Natural killer cell treated with Interleukin-12 subunit alpha and Interleukin-12 subunit beta and Interleukin-15 and Interleukin-18, amount 100 ng/mL, for 72 hours (primary cell): ENCODE measurements around the gene DENND11. TPM values are rescaled to one million over a fixed set of nuclear protein-coding genes. Genes with fewer than 3 reads are reported as not detected.
A peak's percentile ranks its signal among the peaks of the same experiment; 100 is the strongest.

Source experiments
- ATAC-seq, 2 donors: fragments of 150-1000 bp; cut with Tn5 transposase in 1 of 2; sonication (Bioruptor Pico), chemical (Tn5 transposase) in 1 of 2; 2 replicates each; pipeline ENCODE4 v1.10.0; 2021
- DNase-seq: peaks from one replicate; pipeline ENCODE4 v3.0.0; 2022; ENCODE audit warnings: low spot score
- H3K27ac Mint-ChIP-seq, 2 donors: 1 replicate in 1 of 2; 2 replicates in 1 of 2; pipeline ENCODE4 v1.8.0; 2022; ENCODE audit warnings: mixed read lengths in 2 of 2, mild to moderate bottlenecking in 1 of 2, moderate library complexity in 1 of 2
- H3K27me3 Mint-ChIP-seq, 2 donors: 1 replicate in 1 of 2; 2 replicates in 1 of 2; pipeline ENCODE4 v1.8.0; 2022; ENCODE audit warnings: mixed read lengths in 2 of 2
- H3K36me3 Mint-ChIP-seq: one replicate; pipeline ENCODE4 v1.8.0; 2022; ENCODE audit warnings: mixed read lengths
- H3K4me1 Mint-ChIP-seq, 2 donors: 1 replicate in 1 of 2; 2 replicates in 1 of 2; pipeline ENCODE4 v1.8.0; 2022; ENCODE audit warnings: low read depth in 2 of 2, mixed read lengths in 2 of 2, mild to moderate bottlenecking in 1 of 2
- H3K4me3 Mint-ChIP-seq: one replicate; pipeline ENCODE4 v1.8.0; 2022; ENCODE audit warnings: mixed read lengths
- H3K9me3 Mint-ChIP-seq: 2 replicates; pipeline ENCODE4 v1.8.0; 2022; ENCODE audit warnings: mixed read lengths
- total RNA-seq, 2 donors: library from RNA; stranded (reverse); gene quantifications; one replicate each; pipeline ENCODE4 v1.2.3, GENCODE V29; 2022

DENND11 gene
- total RNA-seq, 2 donors from 2014 or later, result 24.7 to 40.0 TPM

GRCh38 chr7:141686670-141687069 lies 15.3 kb downstream of the DENND11 start:
- H3K4me3 Mint-ChIP-seq, result no peak overlapping the region
- ATAC-seq (no peak), DNase-seq (no peak)
- H3K27ac Mint-ChIP-seq, result no peak overlapping the region
- peaks cover 15 to 19% of the 10 kb centered on the region in 2 donors for H3K4me1 Mint-ChIP-seq
- no peaks in the 10 kb centered on the region for H3K9me3 Mint-ChIP-seq
- H3K27me3 Mint-ChIP-seq, result no peaks in the 10 kb centered on the region
- peaks cover 6% of the 10 kb centered on the region for H3K36me3 Mint-ChIP-seq

- Mint-ChIP-seq H3K4me3 (no peak overlapping the region), H3K27ac (no peak overlapping the region), H3K36me3 (peaks cover 6% of the 10 kb centered on the region), H3K27me3 (no peaks in the 10 kb centered on the region), H3K4me1 (peaks cover 15 to 19% of the 10 kb centered on the region in 2 donors), H3K9me3 (no peaks in the 10 kb centered on the region)
- ATAC-seq, result no peak
- DNase-seq, result no peak
Measured at GRCh38 chr7:141686074-141686473, 15.9 kb downstream of the DENND11 start.

GRCh38 chr7:141685285-141686023 lies 16.5 kb downstream of the DENND11 start:
- H3K36me3 Mint-ChIP-seq, result peaks cover 6% of the 10 kb centered on the region
- no peak for ATAC-seq

GRCh38 chr7:141679014-141679413 lies 23.0 kb downstream of the DENND11 start:
- H3K27ac Mint-ChIP-seq, result peak overlapping the region in 1 of 2 donors; percentile 45
- no peaks in the 10 kb centered on the region for H3K27me3 Mint-ChIP-seq
- no peaks in the 10 kb centered on the region for H3K36me3 Mint-ChIP-seq
- DNase-seq, result no peak
- H3K4me1 Mint-ChIP-seq, result peaks cover 33 to 41% of the 10 kb centered on the region in 2 donors
- peak in 1 of 2 donors; percentile 78 for ATAC-seq
- peak overlapping the region; percentile 41 for H3K4me3 Mint-ChIP-seq
- no peaks in the 10 kb centered on the region for H3K9me3 Mint-ChIP-seq

More at GRCh38 chr7:141685285-141686023, 16.5 kb downstream of the DENND11 start:
- DNase-seq, result no peak
- Mint-ChIP-seq H3K27me3 (no peaks in the 10 kb centered on the region), H3K9me3 (no peaks in the 10 kb centered on the region), H3K4me1 (peaks cover 16 to 22% of the 10 kb centered on the region in 2 donors), H3K27ac (no peak overlapping the region), H3K4me3 (no peak overlapping the region)

GRCh38 chr7:141676618-141677017 lies 25.3 kb downstream of the DENND11 start:
- Mint-ChIP-seq H3K9me3 (peaks cover 3% of the 10 kb centered on the region), H3K27ac (peak overlapping the region; percentile 84 to 88)
- no peak for ATAC-seq

GRCh38 chr7:141675436-141676215 lies 26.3 kb downstream of the DENND11 start:
- no peak for DNase-seq
- Mint-ChIP-seq H3K36me3 (peaks cover 18% of the 10 kb centered on the region), H3K27ac (peak overlapping the region; percentile 84 to 88), H3K4me3 (peak overlapping the region; percentile 63), H3K9me3 (peaks cover 3% of the 10 kb centered on the region), H3K27me3 (no peaks in the 10 kb centered on the region), H3K4me1 (peaks cover 48 to 61% of the 10 kb centered on the region in 2 donors)
- peak in 1 of 2 donors; percentile 52 for ATAC-seq

More at GRCh38 chr7:141676618-141677017, 25.3 kb downstream of the DENND11 start:
- Mint-ChIP-seq H3K36me3 (peaks cover 15% of the 10 kb centered on the region), H3K4me3 (peak overlapping the region; percentile 63), H3K27me3 (no peaks in the 10 kb centered on the region), H3K4me1 (peaks cover 46 to 58% of the 10 kb centered on the region in 2 donors)
- DNase-seq, result no peak

- ATAC-seq, result no peak
- Mint-ChIP-seq H3K27ac (peak overlapping the region; percentile 84 to 88), H3K27me3 (no peaks in the 10 kb centered on the region), H3K4me1 (peaks cover 46 to 57% of the 10 kb centered on the region in 2 donors), H3K4me3 (peak overlapping the region; percentile 63), H3K9me3 (peaks cover 3% of the 10 kb centered on the region), H3K36me3 (peaks cover 18% of the 10 kb centered on the region)
- no peak for DNase-seq
Measured at GRCh38 chr7:141674702-141675101, 27.3 kb downstream of the DENND11 start.

GRCh38 chr7:141674171-141674671 lies 27.7 kb downstream of the DENND11 start:
- H3K4me3 Mint-ChIP-seq, result peak overlapping the region; percentile 35
- H3K9me3 Mint-ChIP-seq, result peaks cover 3% of the 10 kb centered on the region
- peaks cover 46 to 55% of the 10 kb centered on the region in 2 donors for H3K4me1 Mint-ChIP-seq
- no peaks in the 10 kb centered on the region for H3K27me3 Mint-ChIP-seq
- no peak for ATAC-seq
- H3K36me3 Mint-ChIP-seq, result peaks cover 18% of the 10 kb centered on the region
- DNase-seq, result no peak
- peak overlapping the region; percentile 84 to 88 for H3K27ac Mint-ChIP-seq

GRCh38 chr7:141673346-141673745 lies 28.6 kb downstream of the DENND11 start:
- DNase-seq (no peak), ATAC-seq (no peak)
- Mint-ChIP-seq H3K27ac (peak overlapping the region; percentile 84 to 88), H3K4me3 (no peak overlapping the region), H3K9me3 (peaks cover 3% of the 10 kb centered on the region), H3K4me1 (peaks cover 48 to 55% of the 10 kb centered on the region in 2 donors), H3K36me3 (peaks cover 18% of the 10 kb centered on the region), H3K27me3 (no peaks in the 10 kb centered on the region)

- DNase-seq (peak; percentile 67), ATAC-seq (peak; percentile 82 to 89)
- peaks cover 3% of the 10 kb centered on the region for H3K9me3 Mint-ChIP-seq
- no peaks in the 10 kb centered on the region for H3K27me3 Mint-ChIP-seq
- H3K4me3 Mint-ChIP-seq, result peak overlapping the region; percentile 76
- H3K36me3 Mint-ChIP-seq, result peaks cover 18% of the 10 kb centered on the region
- peak overlapping the region; percentile 84 to 88 for H3K27ac Mint-ChIP-seq
- peaks cover 48 to 55% of the 10 kb centered on the region in 2 donors for H3K4me1 Mint-ChIP-seq
Measured at GRCh38 chr7:141671705-141672496, 30.1 kb downstream of the DENND11 start.

- Mint-ChIP-seq H3K4me3 (no peak overlapping the region), H3K27ac (peak overlapping the region; percentile 12), H3K4me1 (peaks cover 34 to 36% of the 10 kb centered on the region in 2 donors), H3K36me3 (peaks cover 18% of the 10 kb centered on the region), H3K9me3 (peaks cover 3% of the 10 kb centered on the region), H3K27me3 (no peaks in the 10 kb centered on the region)
- ATAC-seq (no peak), DNase-seq (no peak)
Measured at GRCh38 chr7:141668853-141669252, 33.1 kb downstream of the DENND11 start.

GRCh38 chr7:141666071-141666470 lies 35.9 kb downstream of the DENND11 start:
- Mint-ChIP-seq H3K4me1 (peaks cover 16 to 26% of the 10 kb centered on the region in 2 donors), H3K9me3 (no peaks in the 10 kb centered on the region), H3K27me3 (no peaks in the 10 kb centered on the region), H3K36me3 (no peaks in the 10 kb centered on the region), H3K4me3 (no peak overlapping the region), H3K27ac (peak overlapping the region; percentile 12 to 64)
- no peak for DNase-seq
- no peak for ATAC-seq
